NCI-H774 (cell line): ENCODE data around the gene OGDHL.

ENCODE experiments used
- DNase-seq: peaks from one replicate; lab custom pipeline; 2025; lab: John Stamatoyannopoulos, UW

Gene OGDHL

GRCh38 chr10:49688920-49689319 is 73.2 kb downstream of the OGDHL start:
- no peak for DNase-seq

- DNase-seq: no peak
Observed at GRCh38 chr10:49688261-49688846, 73.8 kb downstream of the OGDHL start.

DNA sequence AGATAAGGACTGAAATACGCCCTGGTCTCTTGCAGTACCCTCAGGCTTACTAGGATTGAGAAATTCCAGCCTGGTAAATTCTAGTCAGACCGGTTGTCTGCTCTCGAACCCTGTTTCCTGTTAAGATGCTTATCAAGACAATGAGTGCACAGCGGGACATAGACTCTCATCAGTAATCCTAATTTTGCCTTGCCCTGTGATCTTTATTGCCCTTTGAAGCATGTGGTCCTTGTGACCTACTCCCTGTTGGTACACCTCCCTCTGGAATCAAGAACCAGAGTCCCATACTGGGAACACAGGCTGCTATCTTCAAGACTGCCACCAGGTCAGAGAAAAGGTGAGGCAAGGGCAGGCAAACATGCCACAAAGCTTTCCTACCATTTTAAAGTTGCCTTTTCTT is 75.5 kb downstream of the OGDHL start:
- DNase-seq: no peak
